Neural progenitor cell (in vitro differentiated cells): ENCODE data around the gene CAMK2A. TPM values are rescaled to one million over a fixed set of nuclear protein-coding genes. Genes with fewer than 3 reads are reported as not detected.
A peak's percentile ranks its signal among the peaks of the same experiment; 100 is the strongest.

Experiments used
- DNase-seq: peaks from one replicate; pipeline ENCODE4 v3.0.0-alpha.2; 2016; ENCODE audit warnings: low spot score
- H2AFZ ChIP-seq: fragments of 200-600 bp; sonication (generic); replicated peaks from 2 replicates; pipeline ENCODE4 v1.6.1; 2016; ENCODE audit warnings: antibody characterized with exemption
- H3F3A ChIP-seq: fragments of 200-600 bp; sonication (generic); 2 replicates; pipeline ENCODE4 v1.6.1; 2016; ENCODE audit warnings: antibody characterized with exemption, low read depth
- H3K27ac ChIP-seq: fragments of 200-600 bp; sonication (generic); 2 replicates; pipeline ENCODE4 v1.5.1; 2016; ENCODE audit warnings: mild to moderate bottlenecking
- H3K27me3 ChIP-seq: fragments of 200-600 bp; sonication (generic); 2 replicates; pipeline ENCODE4 v1.6.1; 2016; ENCODE audit warnings: mild to moderate bottlenecking, moderate library complexity
- H3K36me3 ChIP-seq: fragments of 200-600 bp; sonication (generic); 2 replicates; pipeline ENCODE4 v1.5.1; 2016
- H3K4me1 ChIP-seq: fragments of 200-600 bp; sonication (generic); 2 replicates; pipeline ENCODE4 v1.6.1; 2016; ENCODE audit warnings: mixed run types
- H3K4me2 ChIP-seq: fragments of 200-600 bp; sonication (generic); 2 replicates; pipeline ENCODE4 v1.6.1; 2016
- H3K4me3 ChIP-seq: fragments of 200-600 bp; sonication (generic); 2 replicates; pipeline ENCODE4 v1.5.1; 2016
- H3K79me2 ChIP-seq: fragments of 200-600 bp; sonication (generic); 2 replicates; pipeline ENCODE4 v1.6.1; 2016; ENCODE audit warnings: low read depth
- H3K9ac ChIP-seq: fragments of 200-600 bp; sonication (generic); 2 replicates; pipeline ENCODE4 v1.6.1; 2016
- H3K9me3 ChIP-seq: fragments of 200-600 bp; sonication (generic); 2 replicates; pipeline ENCODE4 v1.5.1; 2016; ENCODE audit warnings: low read depth
- H4K20me1 ChIP-seq: fragments of 200-600 bp; sonication (generic); 2 replicates; pipeline ENCODE4 v1.6.1; 2016; ENCODE audit warnings: low read depth
- H3K27ac Mint-ChIP-seq: 3 replicates; pipeline ENCODE4 v1.8.0; 2021; ENCODE audit warnings: mixed read lengths
- H3K27me3 Mint-ChIP-seq: 2 replicates; pipeline ENCODE4 v1.8.0; 2022; ENCODE audit warnings: low read depth, mild to moderate bottlenecking, inconsistent platforms, moderate library complexity, mixed read lengths; ENCODE audit not compliant: insufficient read depth
- H3K36me3 Mint-ChIP-seq: 3 replicates; pipeline ENCODE4 v1.8.0; 2021; ENCODE audit warnings: mixed read lengths
- H3K4me1 Mint-ChIP-seq: 3 replicates; pipeline ENCODE4 v1.8.0; 2021; ENCODE audit warnings: mixed read lengths
- H3K4me3 Mint-ChIP-seq: 3 replicates; pipeline ENCODE4 v1.8.0; 2021; ENCODE audit warnings: mild to moderate bottlenecking, moderate library complexity, mixed read lengths
- H3K9me3 Mint-ChIP-seq: 3 replicates; pipeline ENCODE4 v1.8.0; 2020; ENCODE audit warnings: mixed read lengths
- CTCF ChIP-seq: fragments of 200-600 bp; sonication (generic); IDR thresholded peaks from 2 replicates; pipeline ENCODE4 v1.5.1; 2017; ENCODE audit warnings: antibody characterized with exemption, mild to moderate bottlenecking
- EZH2 ChIP-seq: fragments of 200-600 bp; sonication (generic); IDR thresholded peaks from 2 replicates; pipeline ENCODE4 v1.6.1; 2017; ENCODE audit warnings: antibody characterized with exemption, mild to moderate bottlenecking, moderate library complexity
- EZH2phosphoT487 ChIP-seq: fragments of 200-600 bp; sonication (generic); IDR thresholded peaks from 2 replicates; pipeline ENCODE4 v1.6.1; 2017; ENCODE audit warnings: antibody characterized with exemption
- total RNA-seq: library from RNA; depleted of rRNA; stranded (reverse); fragments of >200 nt; gene quantifications from 2 replicates; pipeline ENCODE4 v1.2.3, GENCODE V29; 2015; ENCODE audit warnings: low replicate concordance

Gene CAMK2A
- total RNA-seq, 1 donor from 2014 or later, result 0.09 TPM

- no peak overlapping the region for H3K4me3 Mint-ChIP-seq
- Histone ChIP-seq H3K4me1 (peaks cover 12% of the 10 kb centered on the region), H3K9me3 (no peaks in the 10 kb centered on the region), H3K9ac (no peak overlapping the region), H3K27me3 (peaks cover 12% of the 10 kb centered on the region), H3K4me3 (no peak overlapping the region), H3K27ac (no peak overlapping the region), H4K20me1 (no peaks in the 10 kb centered on the region), H2AFZ (no peak overlapping the region), H3F3A (peaks cover 6% of the 10 kb centered on the region), H3K79me2 (no peaks in the 10 kb centered on the region), H3K4me2 (no peak overlapping the region), H3K36me3 (no peaks in the 10 kb centered on the region)
- no peaks in the 10 kb centered on the region for H3K9me3 Mint-ChIP-seq
- peaks cover 24% of the 10 kb centered on the region for H3K4me1 Mint-ChIP-seq
- DNase-seq, result no peak
- H3K36me3 Mint-ChIP-seq, result no peaks in the 10 kb centered on the region
- no peak for TF ChIP-seq CTCF
- no peak for TF ChIP-seq EZH2
- no peak for TF ChIP-seq EZH2phosphoT487
- H3K27ac Mint-ChIP-seq, result no peak overlapping the region
- H3K27me3 Mint-ChIP-seq, result peaks cover 8% of the 10 kb centered on the region
Measured at GRCh38 chr5:150213530-150213929, 76.0 kb downstream of the CAMK2A start.

- no peak overlapping the region for H3K4me3 Mint-ChIP-seq
- no peaks in the 10 kb centered on the region for H3K36me3 Mint-ChIP-seq
- Histone ChIP-seq H3K4me3 (no peak overlapping the region), H3K79me2 (no peaks in the 10 kb centered on the region), H3K9me3 (no peaks in the 10 kb centered on the region), H4K20me1 (no peaks in the 10 kb centered on the region), H3F3A (peaks cover 10% of the 10 kb centered on the region), H3K27ac (no peak overlapping the region), H3K4me2 (no peak overlapping the region), H3K27me3 (no peaks in the 10 kb centered on the region), H3K9ac (no peak overlapping the region), H3K36me3 (no peaks in the 10 kb centered on the region), H3K4me1 (peaks cover 13% of the 10 kb centered on the region), H2AFZ (peak overlapping the region; percentile 22)
- TF ChIP-seq CTCF, result no peak
- no peak for TF ChIP-seq EZH2phosphoT487
- no peak for TF ChIP-seq EZH2
- no peaks in the 10 kb centered on the region for H3K9me3 Mint-ChIP-seq
- H3K4me1 Mint-ChIP-seq, result peaks cover 29% of the 10 kb centered on the region
- peak overlapping the region; percentile 79 for H3K27ac Mint-ChIP-seq
- H3K27me3 Mint-ChIP-seq, result peaks cover 14% of the 10 kb centered on the region
- DNase-seq, result no peak
Measured at GRCh38 chr5:150211156-150212030, 78.2 kb downstream of the CAMK2A start.

GRCh38 chr5:150210644-150211043, 78.9 kb downstream of the CAMK2A start:
- Histone ChIP-seq H3K4me2 (no peak overlapping the region), H3K27ac (no peak overlapping the region)
- H3K27ac Mint-ChIP-seq, result no peak overlapping the region

More at GRCh38 chr5:150210644-150211043, 78.9 kb downstream of the CAMK2A start:
- H3K4me1 ChIP-seq, result peaks cover 13% of the 10 kb centered on the region
- H3K9ac ChIP-seq, result no peak overlapping the region
- DNase-seq, result no peak
- H3K27me3 ChIP-seq, result no peaks in the 10 kb centered on the region
- H3K9me3 ChIP-seq, result no peaks in the 10 kb centered on the region
- Mint-ChIP-seq H3K4me3 (no peak overlapping the region), H3K36me3 (no peaks in the 10 kb centered on the region), H3K9me3 (no peaks in the 10 kb centered on the region), H3K4me1 (peaks cover 29% of the 10 kb centered on the region), H3K27me3 (peaks cover 14% of the 10 kb centered on the region)
- no peak overlapping the region for H2AFZ ChIP-seq
- no peaks in the 10 kb centered on the region for H3K36me3 ChIP-seq
- H3F3A ChIP-seq, result peaks cover 10% of the 10 kb centered on the region
- no peaks in the 10 kb centered on the region for H4K20me1 ChIP-seq
- H3K79me2 ChIP-seq, result no peaks in the 10 kb centered on the region
- TF ChIP-seq EZH2 (no peak), CTCF (no peak), EZH2phosphoT487 (no peak)
- H3K4me3 ChIP-seq, result no peak overlapping the region
